Body of pancreas (tissue), 4 donors: ENCODE results near the gene GATA5. TPM values are rescaled to one million over a fixed set of nuclear protein-coding genes. Genes with fewer than 3 reads are reported as not detected.

ENCODE experiments used
- ATAC-seq: fragments of 150-250 bp; one replicate; pipeline ENCODE4 v1.9.1; 2016
- DNase-seq, 4 donors: peaks; one replicate each; pipeline ENCODE4 v3.0.0-alpha.2; 2019
- H3K27ac ChIP-seq, 4 donors: fragments of 200-600 bp; sonication (generic); 1 replicate in 3 of 4; 2 replicates in 1 of 4; pipeline versions ENCODE4 v1.5.1 to v1.6.1; 2016 to 2019; ENCODE audit warnings: mild to moderate bottlenecking in 1 of 4, mixed read lengths in 1 of 4, moderate library complexity in 1 of 4
- H3K27me3 ChIP-seq, 2 donors: fragments of 200-600 bp; sonication (generic); one replicate each; pipeline ENCODE4 v1.6.0; 2016; ENCODE audit warnings: mild to moderate bottlenecking in 1 of 2
- H3K36me3 ChIP-seq, 2 donors: fragments of 200-600 bp; sonication (generic); replicated peaks in 1 of 2; 2 replicates each; pipeline ENCODE4 v1.5.1; 2016; ENCODE audit warnings: low read depth in 2 of 2; ENCODE audit not compliant: insufficient read depth in 1 of 2
- H3K4me1 ChIP-seq: fragments of 200-600 bp; sonication (generic); one replicate; pipeline ENCODE4 v1.6.0; 2016
- H3K4me3 ChIP-seq, 2 donors: fragments of 200-600 bp; sonication (generic); 1 replicate in 1 of 2; 2 replicates in 1 of 2; pipeline ENCODE4 v1.5.1; 2016 to 2019
- H3K9me3 ChIP-seq, 3 donors: fragments of 200-600 bp; sonication (generic); 1 replicate in 2 of 3; 2 replicates in 1 of 3; pipeline ENCODE4 v1.5.1; 2016
- CTCF ChIP-seq, 7 experiments: fragments of 450-650 bp in 4 of 7; fragments of 200-600 bp in 3 of 7; sonication (generic) in 3 of 7; IDR thresholded peaks; one replicate each; pipeline ENCODE4 v1.5.1; 2016 to 2019; ENCODE audit warnings: antibody characterized with exemption in 7 of 7
- POLR2A ChIP-seq, 3 donors: fragments of 450-650 bp; IDR thresholded peaks; one replicate each; pipeline ENCODE4 v1.6.1; 2016; ENCODE audit warnings: antibody characterized with exemption in 3 of 3, mild to moderate bottlenecking in 2 of 3
- WGBS, 2 donors: methylation state at CpG; one replicate each; pipeline ENCODE4 v1.1.5; 2017; 5-methylcytosine and 5-hydroxymethylcytosine counted together
- intact Hi-C: fragments of 100-400 bp; cut with DNase I; formaldehyde crosslinking; loops from one replicate; pipeline ENCODE4 v1.15.1; 2023
- total RNA-seq, 2 donors: library from RNA; depleted of rRNA; stranded (reverse); fragments of >200 nt; gene quantifications; one replicate each; pipeline ENCODE4 v1.1.0, GENCODE V29; 2016

GATA5 gene
- total RNA-seq, 2 donors from 2014 or later: not detected

- no peak for ATAC-seq
- TF ChIP-seq CTCF (IDR thresholded peaks at IDR 0.05): no peak
- no peak for TF ChIP-seq POLR2A (IDR thresholded peaks at IDR 0.05)
These were observed 9.6 kb downstream of the GATA5 start for GRCh38 chr20:62466072-62466760.

GRCh38 chr20:62464990-62465389 is 10.8 kb downstream of the GATA5 start:
- no peak for ATAC-seq
- no peak overlapping the region for H3K27ac ChIP-seq
- H3K36me3 ChIP-seq: no peaks in the 10 kb centered on the region
- no peaks in the 10 kb centered on the region for H3K27me3 ChIP-seq
- no peaks in the 10 kb centered on the region for H3K4me1 ChIP-seq
- no peak for DNase-seq
- no peaks in the 10 kb centered on the region for H3K9me3 ChIP-seq
- H3K4me3 ChIP-seq: no peak overlapping the region
- intact Hi-C loops: no loop called here
- TF ChIP-seq CTCF (IDR thresholded peaks at IDR 0.05) (no peak), POLR2A (IDR thresholded peaks at IDR 0.05) (no peak)
- WGBS, 2 donors: 73 to 94% methylated on average over 3 to 9 of the region's 10 CpGs

More at GRCh38 chr20:62466072-62466760, 9.6 kb downstream of the GATA5 start:
- H3K4me3 ChIP-seq: no peak overlapping the region
- H3K9me3 ChIP-seq: no peaks in the 10 kb centered on the region
- intact Hi-C loops: no loop called here
- no peaks in the 10 kb centered on the region for H3K27me3 ChIP-seq
- no peaks in the 10 kb centered on the region for H3K36me3 ChIP-seq
- 78 to 80% methylated on average over 22 to 46 of the region's 48 CpGs for WGBS, 2 donors
- no peak overlapping the region for H3K27ac ChIP-seq
- no peak for DNase-seq
- no peaks in the 10 kb centered on the region for H3K4me1 ChIP-seq

DNA sequence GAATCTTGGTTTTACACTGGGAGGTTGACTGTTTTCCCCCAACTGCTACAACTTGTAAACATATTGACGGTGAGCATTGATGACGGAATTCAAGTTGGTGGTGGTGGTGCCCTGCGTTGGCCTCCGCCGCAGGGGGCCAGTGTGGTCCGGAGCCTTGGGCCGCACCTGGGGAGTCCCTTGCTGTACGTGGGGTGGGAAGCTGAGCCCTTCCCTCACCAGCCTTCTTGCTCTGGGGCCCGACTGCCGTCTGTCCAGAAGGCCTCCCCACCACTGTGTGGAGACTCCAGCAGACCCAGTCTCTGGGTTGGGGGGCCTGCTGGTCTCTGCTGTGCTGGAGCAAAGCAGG is 11.4 kb downstream of the GATA5 start:
- DNase-seq (no peak), ATAC-seq (no peak)
- Histone ChIP-seq H3K4me3 (no peak overlapping the region), H3K4me1 (no peaks in the 10 kb centered on the region), H3K27me3 (no peaks in the 10 kb centered on the region), H3K36me3 (no peaks in the 10 kb centered on the region), H3K9me3 (no peaks in the 10 kb centered on the region), H3K27ac (no peak overlapping the region)
- intact Hi-C loops: no loop called here
- no peak for TF ChIP-seq POLR2A (IDR thresholded peaks at IDR 0.05)
- TF ChIP-seq CTCF (IDR thresholded peaks at IDR 0.05): no peak
- 80 to 100% methylated on average over 3 to 9 of the region's 10 CpGs for WGBS, 2 donors

- DNase-seq (no peak), ATAC-seq (no peak)
- no peaks in the 10 kb centered on the region for H3K4me1 ChIP-seq
- intact Hi-C loops: no loop called here
- H3K27ac ChIP-seq: no peak overlapping the region
- H3K4me3 ChIP-seq: no peak overlapping the region
- WGBS, 2 donors: 82 to 85% methylated on average over 21 to 25 of the region's 25 CpGs
- no peaks in the 10 kb centered on the region for H3K9me3 ChIP-seq
- TF ChIP-seq POLR2A (IDR thresholded peaks at IDR 0.05): no peak
- TF ChIP-seq CTCF (IDR thresholded peaks at IDR 0.05): no peak
- no peaks in the 10 kb centered on the region for H3K36me3 ChIP-seq
- H3K27me3 ChIP-seq: no peaks in the 10 kb centered on the region
These were observed 12.0 kb downstream of the GATA5 start for GRCh38 chr20:62463651-62464424.
